AG10803 (cell line): ENCODE results near the gene CSH1.

ENCODE experiments used
- DNase-seq: peaks from one replicate; pipeline ENCODE4 v3.0.0; 2010; ENCODE audit warnings: low read depth
- H3K4me3 ChIP-seq: 2 replicates; pipeline ENCODE4 v1.5.1; 2011; ENCODE audit warnings: mild to moderate bottlenecking, low read length, control low read depth
- CTCF ChIP-seq: conservative IDR thresholded peaks from 2 replicates; pipeline ENCODE4 v1.5.1; 2011; ENCODE audit warnings: mild to moderate bottlenecking, low read length, control low read depth, inconsistent platforms

CSH1 gene

GRCh38 chr17:63940584-63940983, 44.2 kb upstream of the CSH1 start:
- no peak overlapping the region for H3K4me3 ChIP-seq
- no peak for DNase-seq
- TF ChIP-seq CTCF: no peak

- DNase-seq: no peak
- no peak for TF ChIP-seq CTCF
- H3K4me3 ChIP-seq: no peak overlapping the region
Observed at GRCh38 chr17:63939884-63940283, 43.5 kb upstream of the CSH1 start.

- DNase-seq: no peak
- no peak overlapping the region for H3K4me3 ChIP-seq
- TF ChIP-seq CTCF: no peak
Observed at GRCh38 chr17:63939401-63939800, 43.0 kb upstream of the CSH1 start.

GRCh38 chr17:63937920-63938319, 41.5 kb upstream of the CSH1 start:
- TF ChIP-seq CTCF: no peak
- no peak for DNase-seq
- no peak overlapping the region for H3K4me3 ChIP-seq

- no peak overlapping the region for H3K4me3 ChIP-seq
- no peak for DNase-seq
- no peak for TF ChIP-seq CTCF
Observed at GRCh38 chr17:63937319-63937718, 40.9 kb upstream of the CSH1 start.

- no peak for DNase-seq
- no peak for TF ChIP-seq CTCF
- H3K4me3 ChIP-seq: no peak overlapping the region
Observed at GRCh38 chr17:63934183-63935112, 38.1 kb upstream of the CSH1 start.

GRCh38 chr17:63933598-63933997, 37.2 kb upstream of the CSH1 start:
- no peak overlapping the region for H3K4me3 ChIP-seq
- no peak for DNase-seq
- TF ChIP-seq CTCF: no peak
